ENCODE results near the gene BRSK2. TPM values are rescaled to one million over a fixed set of nuclear protein-coding genes. Genes with fewer than 3 reads are reported as not detected.

Gene BRSK2
- total and polyA plus RNA-seq, 9 of the 15 experiments (the other 6 are each of a cell fraction or from before 2014, with no cell fraction given): 0.06 to 0.52 (median 0.18) TPM; not detected in 5

DNA sequence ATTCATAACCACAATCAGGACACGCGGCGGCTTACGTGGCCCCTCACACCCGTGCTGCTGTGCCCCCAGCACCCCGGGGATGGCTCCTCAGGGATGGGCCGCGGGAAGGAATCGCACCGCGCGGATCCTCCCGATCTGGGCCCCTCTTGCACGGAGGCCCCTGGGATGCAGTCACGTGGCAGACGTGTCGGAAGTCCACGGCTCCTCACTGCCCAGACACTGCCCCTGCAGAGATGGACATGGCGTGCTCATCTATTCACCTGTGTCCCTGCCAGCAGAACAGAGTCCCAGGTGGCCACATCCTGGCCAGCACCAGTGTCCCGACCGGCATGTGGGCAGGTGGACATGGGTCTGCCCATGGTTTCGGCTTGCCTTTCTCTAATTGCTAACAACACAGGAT is 84.1 kb downstream of the BRSK2 start:
- 87% methylated on average over 14 of the region's 22 CpGs for WGBS (ENCODE audit: insufficient coverage, low coverage, missing lambda C conversion rate)
- H4K20me1 ChIP-seq (replicated peaks; ENCODE audit: control insufficient read depth, insufficient read depth, low read length): no peaks in the 10 kb centered on the region
- in situ Hi-C loops (cut with MboI) (no loop called here), intact Hi-C loops (cut with micrococcal nuclease) (no loop called here)
- ChIA-PET CTCF (ENCODE audit: low intra/inter-chr PET ratio) (no interaction called here), POLR2A (no interaction called here)
- no peak overlapping the region for H3K9ac ChIP-seq (ENCODE audit: insufficient read depth in 1 of 2, low read depth in 2 of 2, low read length in 2 of 2)
- no peaks in the 10 kb centered on the region for H3K27me3 ChIP-seq (ENCODE audit: control insufficient read depth in 2 of 2, insufficient read depth in 2 of 2, low read length in 2 of 2)
- no peak for FAIRE-seq
- no peak overlapping the region for H3K4me2 ChIP-seq (ENCODE audit: insufficient read depth, low read length)
- H3K27ac ChIP-seq (ENCODE audit: extremely low read depth, low read depth, low read length): no peak overlapping the region
- no peaks in the 10 kb centered on the region for H3K9me1 ChIP-seq (ENCODE audit: control insufficient read depth, insufficient read depth, low read length)
- no peaks in the 10 kb centered on the region for H3K9me3 ChIP-seq (replicated peaks; ENCODE audit: control insufficient read depth, insufficient read depth, low read depth, low read length)
- H2AFZ ChIP-seq (ENCODE audit: low read depth, low read length): no peak overlapping the region
- DNase-seq (ENCODE audit: extremely low read depth in 1 of 4, low spot score in 3 of 4): no peak
- no TSS peak for BruUV-seq (replicated peaks)
- H3K79me2 ChIP-seq (ENCODE audit: control insufficient read depth, insufficient read depth, low read length): no peaks in the 10 kb centered on the region
- TF ChIP-seq SMARCA4 (IDR thresholded peaks at IDR 0.05) (no peak), SMARCC2 (IDR thresholded peaks at IDR 0.05; ENCODE audit: low read depth) (no peak), SIX5 (IDR thresholded peaks at IDR 0.05; ENCODE audit: borderline replicate concordance in 1 of 2, insufficient read depth in 1 of 2, low read depth in 1 of 2, low read length in 2 of 2) (no peak), RBM17 (IDR thresholded peaks at IDR 0.05; ENCODE audit: borderline replicate concordance, low read depth, low read length) (no peak), GTF2E2 (tag; IDR thresholded peaks at IDR 0.05) (no peak), ZNF408 (CRISPR knock-in tag; IDR thresholded peaks at IDR 0.05; ENCODE audit: low read depth) (no peak)
- H3K4me3 ChIP-seq: no peak overlapping the region
- peaks cover 0 to 7% of the 10 kb centered on the region in 2 experiments; a peak in 1 of 5 replicates for H3K4me1 ChIP-seq (replicated peaks in 1 of 2; ENCODE audit: control insufficient read depth in 2 of 2, insufficient read depth in 2 of 2, low read length in 2 of 2)
- ATAC-seq: no peak
- H3K36me3 ChIP-seq (ENCODE audit: control insufficient read depth, insufficient read depth, low read length): peaks cover 7% of the 10 kb centered on the region; the same call in 1 of the 3 replicates

DNA sequence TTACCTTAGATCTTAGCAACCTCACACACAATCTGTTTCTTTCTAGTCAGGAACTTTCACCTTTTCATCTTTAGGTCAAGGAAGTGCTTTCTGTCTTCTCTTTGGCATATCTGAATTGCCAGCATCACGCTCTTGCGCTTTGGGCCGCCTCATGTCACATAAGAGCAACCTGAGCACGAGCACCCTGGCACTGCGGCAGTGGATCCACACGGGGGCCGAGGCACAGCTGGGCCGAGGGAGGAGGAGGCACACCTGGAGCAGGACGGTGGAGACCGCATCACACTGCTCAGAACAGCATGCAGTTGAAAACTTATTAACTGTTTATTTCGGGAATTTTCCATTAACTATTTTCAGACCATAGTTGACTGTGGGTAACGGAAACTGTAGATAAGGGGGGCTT is 86.1 kb downstream of the BRSK2 start:
- BruUV-seq (replicated peaks): no TSS peak
- 94% methylated on average over 10 of the region's 12 CpGs for WGBS (ENCODE audit: insufficient coverage, low coverage, missing lambda C conversion rate)
- no peaks in the 10 kb centered on the region; a peak in 1 of 5 replicates for H3K4me1 ChIP-seq (replicated peaks in 1 of 2; ENCODE audit: control insufficient read depth in 2 of 2, insufficient read depth in 2 of 2, low read length in 2 of 2)
- FAIRE-seq (no peak), ATAC-seq (no peak), DNase-seq (ENCODE audit: extremely low read depth in 1 of 4, low spot score in 3 of 4) (no peak)
- H3K9me3 ChIP-seq (replicated peaks; ENCODE audit: control insufficient read depth, insufficient read depth, low read depth, low read length): no peaks in the 10 kb centered on the region
- no peak overlapping the region for H3K27ac ChIP-seq (ENCODE audit: extremely low read depth, low read depth, low read length)
- intact Hi-C loops (cut with micrococcal nuclease) (no loop called here), in situ Hi-C loops (cut with MboI) (no loop called here)
- H3K79me2 ChIP-seq (ENCODE audit: control insufficient read depth, insufficient read depth, low read length): no peaks in the 10 kb centered on the region
- H3K9ac ChIP-seq (ENCODE audit: insufficient read depth in 1 of 2, low read depth in 2 of 2, low read length in 2 of 2): no peak overlapping the region
- ChIA-PET CTCF (ENCODE audit: low intra/inter-chr PET ratio) (no interaction called here), POLR2A (no interaction called here)
- H3K36me3 ChIP-seq (ENCODE audit: control insufficient read depth, insufficient read depth, low read length): peaks cover 9% of the 10 kb centered on the region; the same call in 1 of the 3 replicates
- H3K4me2 ChIP-seq (ENCODE audit: insufficient read depth, low read length): no peak overlapping the region
- H3K4me3 ChIP-seq: no peak overlapping the region
- no peaks in the 10 kb centered on the region for H3K9me1 ChIP-seq (ENCODE audit: control insufficient read depth, insufficient read depth, low read length)
- no peaks in the 10 kb centered on the region; the same call in 1 of the 2 replicates for H4K20me1 ChIP-seq (replicated peaks; ENCODE audit: control insufficient read depth, insufficient read depth, low read length)
- H3K27me3 ChIP-seq (ENCODE audit: control insufficient read depth in 2 of 2, insufficient read depth in 2 of 2, low read length in 2 of 2): no peaks in the 10 kb centered on the region
- no peak overlapping the region for H2AFZ ChIP-seq (ENCODE audit: low read depth, low read length)
- TF ChIP-seq SNRNP70 (optimal IDR thresholded peaks at IDR 0.05; ENCODE audit: low read depth, low read length) (no peak), POLR2G (IDR thresholded peaks at IDR 0.05; ENCODE audit: low read depth, low read length) (no peak), NELFE (IDR thresholded peaks at IDR 0.05; ENCODE audit: insufficient read depth, insufficient read length) (no peak), ZNF436 (CRISPR knock-in tag; IDR thresholded peaks at IDR 0.05) (no peak), EP300 (IDR thresholded peaks at IDR 0.05; ENCODE audit: low read length) (no peak), NR4A1 (CRISPR knock-in tag; IDR thresholded peaks at IDR 0.05) (no peak), NR4A1 (tag; IDR thresholded peaks at IDR 0.05) (no peak)
- TF ChIP-seq, protein P1, sequence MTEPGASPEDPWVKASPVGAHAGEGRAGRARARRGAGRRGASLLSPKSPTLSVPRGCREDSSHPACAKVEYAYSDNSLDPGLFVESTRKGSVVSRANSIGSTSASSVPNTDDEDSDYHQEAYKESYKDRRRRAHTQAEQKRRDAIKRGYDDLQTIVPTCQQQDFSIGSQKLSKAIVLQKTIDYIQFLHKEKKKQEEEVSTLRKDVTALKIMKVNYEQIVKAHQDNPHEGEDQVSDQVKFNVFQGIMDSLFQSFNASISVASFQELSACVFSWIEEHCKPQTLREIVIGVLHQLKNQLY (CRISPR knock-in tag; conservative IDR thresholded peaks at IDR 0.05): no peak
- TF ChIP-seq, protein P2, sequence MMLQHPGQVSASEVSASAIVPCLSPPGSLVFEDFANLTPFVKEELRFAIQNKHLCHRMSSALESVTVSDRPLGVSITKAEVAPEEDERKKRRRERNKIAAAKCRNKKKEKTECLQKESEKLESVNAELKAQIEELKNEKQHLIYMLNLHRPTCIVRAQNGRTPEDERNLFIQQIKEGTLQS (IDR thresholded peaks at IDR 0.05): no peak
- TF ChIP-seq, protein P2 (CRISPR knock-in tag; conservative IDR thresholded peaks at IDR 0.05): no peak

All from K562 (cell line).